Ecto neural progenitor cell (in vitro differentiated cells): ENCODE data around the gene GPC5.
"Not testable (repeated sequence)": the region's sequence is repeated elsewhere in the genome, so short reads cannot be mapped to it uniquely, and the experiment has no call there.

Experiments used
- DNase-seq: peaks from one replicate; pipeline ENCODE4 v3.0.0-alpha.2; 2018; ENCODE audit warnings: low spot score

Gene GPC5

DNA sequence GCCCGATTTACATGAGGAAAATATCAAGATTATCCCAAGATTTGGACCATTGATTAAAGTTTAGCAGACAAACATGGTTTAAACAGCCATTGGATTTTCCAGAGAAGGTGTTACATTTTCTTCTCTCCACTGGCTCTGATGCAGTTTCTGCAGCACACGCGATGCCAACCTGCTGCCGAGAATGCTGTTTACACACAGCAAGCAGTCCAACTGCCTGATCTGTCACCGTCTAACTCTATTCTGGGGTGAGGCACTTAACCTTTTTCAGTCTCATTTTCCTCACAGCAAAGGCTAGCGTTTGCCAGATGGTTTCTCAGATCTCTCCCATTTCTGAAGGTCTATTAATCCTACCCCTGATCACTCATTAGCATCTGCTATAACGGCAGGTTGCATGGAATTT is 1064.7 kb downstream of the GPC5 start:
- DNase-seq: no peak

DNA sequence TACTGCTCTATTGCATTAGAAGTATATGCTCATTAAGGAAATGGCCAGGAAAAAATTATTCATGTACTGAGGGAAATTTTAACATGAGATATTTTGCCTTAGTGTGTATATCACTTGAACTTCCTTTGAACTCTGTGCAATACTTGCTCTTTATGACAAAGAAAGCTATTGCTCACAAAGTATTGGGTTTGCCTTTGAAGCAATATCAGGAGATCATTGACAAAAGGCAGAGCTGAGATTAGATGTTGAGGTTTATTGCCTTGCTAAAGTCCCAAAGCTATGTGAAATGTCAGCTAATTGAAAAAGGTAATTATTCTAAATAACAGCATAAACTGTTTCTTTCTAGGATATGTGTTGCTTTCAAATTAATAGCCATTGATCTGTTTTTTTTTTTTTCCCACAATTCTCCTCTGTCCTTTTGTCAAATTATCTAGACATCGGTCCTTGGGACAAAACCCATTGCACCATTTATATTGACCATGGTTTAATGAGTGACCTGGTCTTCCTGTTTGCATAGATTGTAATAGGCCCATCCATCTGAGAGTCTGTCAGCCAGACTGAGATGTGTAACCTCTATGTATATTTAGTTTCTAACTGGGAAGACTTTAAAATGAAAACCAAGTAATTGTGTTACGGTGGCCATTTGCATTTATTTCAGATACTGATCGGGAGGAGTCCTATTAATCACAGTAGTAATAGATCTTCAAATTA is 1075.5 kb downstream of the GPC5 start:
- DNase-seq: no peak

GRCh38 chr13:92480387-92480786 is 1082.0 kb downstream of the GPC5 start:
- no peak for DNase-seq

GRCh38 chr13:92482790-92483189 is 1084.4 kb downstream of the GPC5 start:
- not testable (repeated sequence) for DNase-seq

DNA sequence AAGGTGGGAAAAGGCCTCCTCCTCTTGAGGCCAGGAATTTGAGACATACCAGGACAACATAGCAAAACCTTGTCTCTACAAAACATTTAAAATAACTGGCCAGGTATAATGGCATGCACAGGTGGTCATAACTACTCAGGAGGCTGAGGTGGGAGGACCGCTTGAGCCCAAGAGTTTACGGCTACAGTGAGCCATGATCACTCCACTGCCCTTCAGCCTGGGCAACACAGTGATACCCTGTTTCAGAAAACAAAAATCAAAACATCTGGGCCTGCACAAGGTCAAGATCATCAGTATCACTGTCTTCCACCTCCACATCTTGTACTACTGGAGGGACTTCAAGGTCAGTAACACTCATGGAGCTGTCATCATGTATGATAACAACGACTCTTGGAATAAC is 1085.5 kb downstream of the GPC5 start:
- DNase-seq: no peak

GRCh38 chr13:92487238-92487637 is 1088.8 kb downstream of the GPC5 start:
- no peak for DNase-seq

GRCh38 chr13:92488249-92488852 is 1089.9 kb downstream of the GPC5 start:
- DNase-seq: no peak

GRCh38 chr13:92491839-92492238 is 1093.4 kb downstream of the GPC5 start:
- no peak for DNase-seq

- DNase-seq: no peak
Observed at GRCh38 chr13:92494915-92495314, 1096.5 kb downstream of the GPC5 start.

DNA sequence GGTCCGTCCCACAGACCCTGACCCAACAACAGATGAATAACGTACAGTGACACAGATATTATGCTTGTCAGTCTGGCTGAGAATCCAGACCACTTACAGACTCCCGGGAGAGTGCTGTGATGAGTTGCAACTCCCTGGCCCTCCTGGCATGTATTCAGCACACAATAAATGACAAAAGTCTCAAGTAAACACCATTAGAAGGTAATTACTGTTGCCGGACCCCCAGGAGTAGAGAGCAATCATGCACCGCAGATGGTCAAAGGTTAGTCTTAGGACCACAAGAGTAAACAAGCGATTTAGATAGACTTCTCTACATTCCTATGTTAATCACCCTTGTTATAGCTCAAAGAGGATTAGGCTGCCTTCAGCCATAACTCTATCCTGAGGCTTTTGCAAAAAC is 1101.8 kb downstream of the GPC5 start:
- no peak for DNase-seq

DNA sequence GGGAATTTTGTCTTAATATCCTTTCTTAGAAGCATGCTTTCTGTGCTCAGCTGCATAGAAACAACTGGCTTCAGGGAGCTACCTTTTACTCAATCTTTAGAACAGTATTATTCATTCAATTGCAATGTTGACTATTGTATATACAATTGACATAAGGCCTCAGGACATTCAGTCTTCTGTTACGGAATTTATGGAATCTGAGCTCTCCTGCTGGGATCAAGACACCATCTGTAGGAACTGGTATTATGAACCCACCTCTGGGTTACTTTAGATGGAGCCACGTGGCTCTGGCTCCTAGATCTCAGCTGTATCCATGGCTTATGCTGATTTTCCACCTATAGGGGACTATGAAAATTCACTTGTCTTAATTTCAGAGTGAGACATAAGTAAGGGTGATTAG is 1112.0 kb downstream of the GPC5 start:
- no peak for DNase-seq

DNA sequence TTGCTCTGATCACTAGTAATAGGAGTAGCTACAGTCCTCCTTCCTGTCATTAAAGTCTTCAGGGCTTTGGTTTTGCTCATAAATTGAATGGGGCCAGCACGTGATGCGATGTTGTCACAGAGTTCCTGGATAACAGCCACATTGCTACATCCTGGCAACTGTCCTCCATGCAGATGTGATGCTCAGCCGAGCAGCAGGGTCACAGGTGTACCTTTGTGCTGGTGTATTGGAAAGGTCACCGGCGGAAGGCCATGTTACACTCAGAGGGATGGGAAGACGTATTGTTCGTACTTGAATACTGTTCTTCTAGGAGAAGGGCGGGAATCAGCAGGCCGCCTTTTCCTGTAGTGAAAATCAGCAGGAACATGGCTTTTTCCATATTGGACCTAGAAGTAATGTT is 1114.4 kb downstream of the GPC5 start:
- no peak for DNase-seq

DNA sequence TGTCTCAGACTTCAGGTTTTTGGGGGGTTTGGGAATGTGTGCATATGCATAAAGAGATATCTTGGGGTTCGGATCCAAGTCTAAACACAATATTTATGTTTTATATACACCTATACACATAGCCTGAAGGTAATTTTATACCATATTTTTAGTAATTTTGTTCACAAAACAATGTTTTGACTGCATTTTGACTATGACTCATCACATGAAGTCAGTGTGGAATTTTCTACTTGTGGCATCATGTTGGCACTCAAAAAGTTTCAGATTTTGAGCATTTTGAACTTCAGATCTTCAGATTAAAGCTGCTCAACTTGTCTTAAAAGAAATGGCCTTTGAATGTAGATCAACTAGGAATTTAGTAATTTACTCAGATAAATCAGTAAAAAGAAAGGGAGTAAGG is 1115.3 kb downstream of the GPC5 start:
- DNase-seq: no peak

GRCh38 chr13:92514420-92515125 is 1116.2 kb downstream of the GPC5 start:
- no peak for DNase-seq

DNA sequence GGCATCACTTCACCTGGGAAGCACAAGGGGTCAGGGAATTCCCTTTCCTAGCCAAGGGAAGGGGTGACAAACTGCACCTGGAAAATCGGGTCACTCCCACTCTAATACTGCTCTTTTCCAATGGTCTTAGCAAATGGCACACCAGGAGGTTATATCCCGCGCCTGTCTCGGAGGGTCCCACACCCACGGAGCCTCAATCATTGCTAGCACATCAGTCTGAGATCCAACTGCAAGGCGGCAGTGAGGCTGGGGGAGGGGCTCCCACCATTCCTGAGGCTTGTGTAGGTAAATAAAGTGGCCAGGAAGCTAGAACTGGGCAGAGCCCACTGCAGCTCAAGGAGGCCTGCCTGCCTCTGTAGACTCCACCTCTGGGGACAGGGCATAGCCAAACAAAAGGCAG is 1118.5 kb downstream of the GPC5 start:
- DNase-seq: not testable (repeated sequence)

DNA sequence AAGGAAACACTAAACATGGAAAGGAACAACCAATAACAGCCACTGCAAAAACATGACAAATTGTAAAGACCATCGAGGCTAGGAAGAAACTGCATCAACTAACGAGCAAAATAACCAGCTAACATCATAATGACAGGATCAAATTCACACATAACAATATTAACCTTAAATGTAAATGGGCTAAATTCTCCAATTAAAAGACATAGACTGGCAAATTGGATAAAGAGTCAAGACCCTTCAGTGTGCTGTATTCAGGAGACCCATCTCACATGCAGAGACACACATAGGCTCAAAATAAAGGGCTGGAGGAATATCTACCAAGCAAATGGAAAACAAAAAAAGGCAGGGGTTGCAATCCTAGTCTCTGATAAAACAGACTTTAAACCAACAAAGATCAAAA is 1120.2 kb downstream of the GPC5 start:
- DNase-seq: not testable (repeated sequence)

GRCh38 chr13:92530364-92530763 is 1131.9 kb downstream of the GPC5 start:
- no peak for DNase-seq

GRCh38 chr13:92535222-92536006 is 1137.0 kb downstream of the GPC5 start:
- DNase-seq: no peak

GRCh38 chr13:92537471-92537870 is 1139.0 kb downstream of the GPC5 start:
- no peak for DNase-seq

- DNase-seq: no peak
Observed at GRCh38 chr13:92538164-92538563, 1139.7 kb downstream of the GPC5 start.

DNA sequence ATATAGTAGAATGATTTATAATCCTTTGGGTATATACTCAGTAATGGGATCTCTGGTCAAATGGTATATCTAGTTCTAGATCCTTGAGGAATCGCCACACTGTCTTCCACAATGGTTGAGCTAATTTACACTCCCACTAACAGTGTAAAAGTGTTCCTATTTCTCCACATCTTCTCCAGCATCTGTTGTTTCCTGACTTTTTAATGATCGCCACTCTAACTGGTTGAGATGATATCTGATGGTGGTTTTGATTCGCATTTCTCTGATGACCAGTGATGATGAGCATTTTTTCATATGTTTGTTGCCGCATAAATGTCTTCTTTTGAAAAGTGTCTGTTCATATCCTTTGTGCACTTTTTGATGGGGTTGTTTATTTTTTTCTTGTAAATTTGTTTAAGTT is 1140.7 kb downstream of the GPC5 start:
- DNase-seq: not testable (repeated sequence)

DNA sequence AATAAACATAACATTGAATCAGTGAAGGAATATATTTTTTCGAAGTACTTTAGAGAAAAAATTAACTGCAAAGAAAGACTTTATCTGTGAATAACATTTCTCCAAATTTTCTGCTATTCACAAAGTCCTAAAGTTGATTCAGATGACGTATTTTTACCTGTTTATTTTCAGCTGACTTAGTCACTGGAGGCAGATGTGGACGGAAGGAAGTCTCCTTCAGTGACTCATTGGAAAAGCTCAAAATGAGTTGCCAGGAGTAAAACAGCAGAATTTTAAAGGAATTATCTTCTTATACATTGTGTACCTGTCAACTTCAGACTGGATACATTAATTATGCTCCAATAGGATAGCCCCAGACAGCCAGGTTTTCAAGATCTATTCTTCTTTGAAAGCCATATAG is 1148.8 kb downstream of the GPC5 start:
- no peak for DNase-seq

GRCh38 chr13:92549276-92549675 is 1150.9 kb downstream of the GPC5 start:
- no peak for DNase-seq
